GM12878 (cell line): Measurements from ENCODE around the gene RANBP1.

ENCODE experiments used
- CBX3 ChIP-seq: fragments of 200-600 bp; sonication (generic); IDR thresholded peaks from 2 replicates; pipeline ENCODE4 v1.6.1; 2016; ENCODE audit warnings: low read depth, borderline replicate concordance
- CTCF ChIP-seq, 3 experiments: IDR thresholded peaks in 2 of 3; conservative IDR thresholded peaks in 1 of 3; 2 replicates each; pipeline ENCODE4 v1.5.1; 2011; ENCODE audit warnings: low read depth in 3 of 3, low read length in 3 of 3, mild to moderate bottlenecking in 3 of 3, control low read depth in 2 of 3, moderate library complexity in 2 of 3, inconsistent platforms in 1 of 3, mixed read lengths in 1 of 3; ENCODE audit not compliant: control insufficient read depth in 2 of 3, insufficient read depth in 1 of 3; ENCODE audit errors: extremely low read depth in 1 of 3
- E2F8 ChIP-seq: fragments of 450-650 bp; IDR thresholded peaks from 2 replicates; pipeline ENCODE4 v1.6.1; 2018; ENCODE audit warnings: mild to moderate bottlenecking, low read depth, moderate library complexity; ENCODE audit not compliant: partially characterized antibody
- ETV6 ChIP-seq, 2 experiments: fragments of 450-650 bp in 1 of 2; IDR thresholded peaks in 1 of 2; conservative IDR thresholded peaks in 1 of 2; 2 replicates each; pipeline ENCODE4 v1.6.1; 2014; ENCODE audit warnings: antibody characterized with exemption in 1 of 2, borderline replicate concordance in 1 of 2, low read depth in 1 of 2, mild to moderate bottlenecking in 1 of 2, moderate library complexity in 1 of 2
- JUND ChIP-seq: IDR thresholded peaks from 2 replicates; pipeline ENCODE4 v1.6.1; 2012; ENCODE audit warnings: low read depth, mild to moderate bottlenecking, low read length, improper control_type of control experiment, moderate library complexity
- NFIC ChIP-seq: IDR thresholded peaks from 2 replicates; pipeline ENCODE4 v1.6.1; 2012; ENCODE audit warnings: low read depth, mild to moderate bottlenecking, inconsistent platforms, low read length, moderate library complexity
- POLR2A ChIP-seq: IDR thresholded peaks from 2 replicates; pipeline ENCODE4 v1.6.1; 2011; ENCODE audit warnings: low read depth, mild to moderate bottlenecking, low read length
- TAF1 ChIP-seq: IDR thresholded peaks from 2 replicates; pipeline ENCODE4 v1.6.1; 2011; ENCODE audit warnings: mild to moderate bottlenecking, low read depth, low read length, borderline replicate concordance
- TCF12 ChIP-seq: IDR thresholded peaks from 2 replicates; pipeline ENCODE4 v1.6.1; 2011; ENCODE audit warnings: low read depth, mild to moderate bottlenecking, low read length
- ZBTB40 ChIP-seq: fragments of 450-650 bp; IDR thresholded peaks from 2 replicates; pipeline ENCODE4 v1.6.1; 2016; ENCODE audit warnings: mild to moderate bottlenecking, moderate library complexity, borderline replicate concordance

GRCh38 chr22:20174785-20175596 is 59.1 kb downstream of the RANBP1 start:
- 0 out of 6 replicates have a peak, but pooled peaks of 1 of the 3 experiments have one; percentile 12 for TF ChIP-seq CTCF (IDR thresholded peaks at IDR 0.05 in 2 of 3, conservative IDR thresholded peaks at IDR 0.05 in 1 of 3; ENCODE audit: control insufficient read depth in 2 of 3, extremely low read depth in 1 of 3, insufficient read depth in 1 of 3, low read depth in 3 of 3, low read length in 3 of 3)
- no peak for TF ChIP-seq ZBTB40
- TF ChIP-seq E2F8 = no peak
- TF ChIP-seq JUND = no peak
- TF ChIP-seq TCF12 = no peak
- TF ChIP-seq ETV6 (conservative IDR thresholded peaks at IDR 0.05 in 1 of 2, IDR thresholded peaks at IDR 0.05 in 1 of 2; ENCODE audit: borderline replicate concordance in 1 of 2, low read depth in 1 of 2) = no peak
- no peak for TF ChIP-seq NFIC
- no peak for TF ChIP-seq POLR2A
- no peak for TF ChIP-seq TAF1
- TF ChIP-seq CBX3 = no peak
